PC-3 (cell line): ENCODE measurements around the gene SIN3B. TPM values are rescaled to one million over a fixed set of nuclear protein-coding genes. Genes with fewer than 3 reads are reported as not detected.

Experiments
- ATAC-seq: fragments of 200-7000 bp; cut with Tn5 transposase; 2 replicates; pipeline ENCODE4 v1.9.1; 2020; ENCODE audit warnings: mild to moderate bottlenecking, moderate library complexity
- BruUV-seq: library from RNA; stranded (reverse); fragments of 400-500 nt; replicated peaks from 2 replicates; lab custom pipeline; 2021; lab: Mats Ljungman, UMichigan
- CTCF ChIA-PET: fragments of 300-600 bp; sonication (Branson Sonifier 250); formaldehyde crosslinking; loops from one replicate; lab custom pipeline; 2022; ENCODE audit warnings: antibody characterized with exemption; lab: Charles Lee
- POLR2A ChIA-PET: fragments of 300-600 bp; sonication (Branson Sonifier 250); formaldehyde crosslinking; loops from one replicate; lab custom pipeline; 2022; ENCODE audit warnings: antibody characterized with exemption; ENCODE audit not compliant: unreplicated experiment; lab: Charles Lee
- DNase-seq: peaks from one replicate; pipeline ENCODE4 v3.0.0-alpha.2; 2015
- H2AFZ ChIP-seq: fragments of 300-600 bp; sonication (generic); 2 replicates; pipeline ENCODE4 v1.6.0; 2016; ENCODE audit warnings: antibody characterized with exemption, low read length
- H3F3A ChIP-seq: fragments of 300-600 bp; sonication (generic); one replicate; pipeline ENCODE4 v1.6.0; 2017; ENCODE audit warnings: antibody characterized with exemption, low read length, control low read depth, mild to moderate bottlenecking; ENCODE audit not compliant: unreplicated experiment
- H3K27ac ChIP-seq: fragments of 300-600 bp; sonication (generic); 2 replicates; pipeline ENCODE4 v1.5.1; 2016; ENCODE audit warnings: mild to moderate bottlenecking, low read length
- H3K27me3 ChIP-seq: fragments of 300-600 bp; sonication (generic); 2 replicates; pipeline ENCODE4 v1.6.1; 2016; ENCODE audit warnings: low read length, mixed read lengths
- H3K36me3 ChIP-seq: fragments of 300-600 bp; sonication (generic); 2 replicates; pipeline ENCODE4 v1.6.1; 2016; ENCODE audit warnings: low read depth, mixed run types, low read length, mixed read lengths
- H3K4me1 ChIP-seq: fragments of 300-600 bp; sonication (generic); 2 replicates; pipeline ENCODE4 v1.5.1; 2016; ENCODE audit warnings: low read length; ENCODE audit not compliant: insufficient read depth
- H3K4me2 ChIP-seq: fragments of 300-600 bp; sonication (generic); 2 replicates; pipeline ENCODE4 v1.6.0; 2016; ENCODE audit warnings: low read length
- H3K4me3 ChIP-seq: fragments of 300-600 bp; sonication (generic); 2 replicates; pipeline ENCODE4 v1.5.1; 2016; ENCODE audit warnings: mild to moderate bottlenecking, low read length, mixed read lengths
- H3K79me2 ChIP-seq: fragments of 300-600 bp; sonication (generic); 2 replicates; pipeline ENCODE4 v1.6.1; 2017; ENCODE audit warnings: low read length, mixed read lengths
- H3K9ac ChIP-seq: fragments of 300-600 bp; sonication (generic); 2 replicates; pipeline ENCODE4 v1.6.0; 2016; ENCODE audit warnings: mild to moderate bottlenecking, low read length
- H3K9me2 ChIP-seq: fragments of 300-600 bp; sonication (generic); replicated peaks from 2 replicates; pipeline ENCODE4 v1.6.1; 2016; ENCODE audit warnings: mixed run types, low read length, mixed read lengths
- H3K9me3 ChIP-seq: fragments of 300-600 bp; sonication (generic); 2 replicates; pipeline ENCODE4 v1.6.1; 2016; ENCODE audit warnings: low read length, mixed read lengths
- H4K20me1 ChIP-seq: fragments of 300-600 bp; sonication (generic); 2 replicates; pipeline ENCODE4 v1.6.1; 2016; ENCODE audit warnings: low read length, mixed read lengths
- CTCF ChIP-seq: fragments of 300-600 bp; sonication (generic); conservative IDR thresholded peaks from 2 replicates; pipeline ENCODE4 v1.5.1; 2017; ENCODE audit warnings: antibody characterized with exemption, low read depth, mild to moderate bottlenecking, low read length
- EZH2 ChIP-seq: fragments of 300-600 bp; sonication (generic); IDR thresholded peaks from one replicate; pipeline ENCODE4 v1.6.1; 2017; ENCODE audit warnings: antibody characterized with exemption, mild to moderate bottlenecking, low read length; ENCODE audit not compliant: unreplicated experiment
- EZH2phosphoT487 ChIP-seq: fragments of 300-600 bp; sonication (generic); IDR thresholded peaks from 2 replicates; pipeline ENCODE4 v1.6.1; 2018; ENCODE audit warnings: mild to moderate bottlenecking, antibody characterized with exemption, low read length, borderline replicate concordance
- intact Hi-C: fragments of 100-400 bp; cut with micrococcal nuclease; formaldehyde crosslinking; loops from 2 replicates; pipeline ENCODE4 v1.9.0; 2023
- total RNA-seq: library from RNA; depleted of rRNA; stranded (reverse); fragments of >200 nt; gene quantifications from 2 replicates; pipeline ENCODE4 v1.2.3, GENCODE V29; 2014

The SIN3B gene
- total RNA-seq, 1 experiment from 2014 or later: 46.4 TPM

DNA sequence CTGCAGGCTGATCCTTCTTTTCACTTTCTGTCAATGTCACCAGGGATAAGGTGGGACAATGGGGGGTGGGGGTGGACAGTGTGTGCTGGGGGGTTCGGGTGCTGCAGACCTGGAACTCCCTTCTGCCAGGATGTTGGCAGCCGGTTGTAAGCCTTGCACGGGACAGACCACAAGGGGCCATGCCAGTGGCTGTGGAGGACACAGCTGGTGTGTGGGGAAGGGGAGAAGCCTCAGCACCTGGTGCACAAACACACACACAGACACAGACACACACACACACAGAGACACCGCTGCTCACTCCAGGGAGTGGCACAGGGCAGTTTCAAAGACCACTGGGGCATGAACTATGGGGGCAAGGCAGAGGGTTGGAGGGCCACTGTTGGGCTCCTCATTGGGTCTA, 63.2 kb downstream of the SIN3B start:
- H3K27me3 ChIP-seq: no peaks in the 10 kb centered on the region
- no peak overlapping the region for H3K4me2 ChIP-seq
- ChIA-PET CTCF (no interaction called here), POLR2A (no interaction called here)
- no peak for DNase-seq
- H2AFZ ChIP-seq: no peak overlapping the region
- H3K4me3 ChIP-seq: no peak overlapping the region
- intact Hi-C loops: loop anchor here (10.0 kb wide), 2 partner anchors 58 to 162 kb away; no protein-coding TSS in a partner anchor
- H3F3A ChIP-seq: no peaks in the 10 kb centered on the region
- no peaks in the 10 kb centered on the region for H4K20me1 ChIP-seq
- no peaks in the 10 kb centered on the region for H3K9me2 ChIP-seq
- no peaks in the 10 kb centered on the region for H3K9me3 ChIP-seq
- no peaks in the 10 kb centered on the region for H3K36me3 ChIP-seq
- no peak overlapping the region for H3K27ac ChIP-seq
- no peak overlapping the region for H3K9ac ChIP-seq
- no TSS peak for BruUV-seq
- no peak for ATAC-seq
- TF ChIP-seq EZH2phosphoT487: no peak
- no peak for TF ChIP-seq CTCF
- TF ChIP-seq EZH2: no peak
- no peaks in the 10 kb centered on the region for H3K79me2 ChIP-seq
- peaks cover 6% of the 10 kb centered on the region; the same call in 1 of the 2 replicates for H3K4me1 ChIP-seq

DNA sequence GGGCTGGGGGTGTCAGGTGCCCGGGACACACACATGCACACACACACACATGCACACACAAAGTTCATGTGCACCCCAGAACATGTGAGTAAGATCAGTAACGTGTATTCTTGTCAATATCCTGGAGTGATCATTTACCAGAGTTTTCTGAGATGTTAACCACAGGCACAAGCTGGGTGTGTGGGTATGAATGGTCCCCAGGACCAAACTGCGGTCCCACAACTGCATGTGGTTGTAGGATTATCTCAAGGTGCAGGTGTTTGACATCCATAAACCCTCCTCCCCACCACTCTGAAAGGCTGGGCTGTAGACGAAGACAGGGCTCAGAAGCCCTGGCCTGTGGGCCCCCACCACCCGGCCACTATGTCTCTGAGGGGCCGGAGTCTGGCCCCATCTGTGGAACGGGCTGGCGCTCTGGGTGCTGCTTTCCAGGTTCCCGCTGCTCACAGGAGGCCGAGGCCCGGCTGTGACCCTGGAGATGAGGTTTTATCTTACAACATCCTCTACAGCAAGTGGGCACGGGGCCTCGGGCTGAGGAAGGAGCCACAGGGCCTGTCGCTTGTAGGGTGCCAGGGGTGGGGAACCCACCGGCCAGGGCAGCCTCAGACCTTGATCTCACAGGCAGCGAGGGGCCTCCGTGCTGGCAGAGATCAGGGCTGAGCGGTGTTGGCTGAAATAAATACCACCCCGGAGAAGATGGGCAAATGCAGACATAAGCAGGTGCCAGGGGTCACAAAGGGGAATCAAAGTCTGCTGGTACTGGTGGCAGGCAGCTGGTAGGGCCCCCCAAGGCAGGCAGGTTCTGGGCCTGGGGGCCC, 63.9 kb downstream of the SIN3B start:
- ATAC-seq (no peak), DNase-seq (no peak)
- intact Hi-C loops: loop anchor here (10.0 kb wide), 2 partner anchors 58 to 162 kb away; no protein-coding TSS in a partner anchor
- Histone ChIP-seq H3K4me2 (no peak overlapping the region), H3K79me2 (no peaks in the 10 kb centered on the region), H3K4me1 (peaks cover 6% of the 10 kb centered on the region; the same call in 1 of the 2 replicates), H3K9ac (no peak overlapping the region), H3K27me3 (no peaks in the 10 kb centered on the region), H3K27ac (no peak overlapping the region), H3K9me2 (no peaks in the 10 kb centered on the region), H4K20me1 (no peaks in the 10 kb centered on the region), H3F3A (no peaks in the 10 kb centered on the region), H3K4me3 (no peak overlapping the region), H2AFZ (no peak overlapping the region), H3K36me3 (no peaks in the 10 kb centered on the region), H3K9me3 (no peaks in the 10 kb centered on the region)
- ChIA-PET POLR2A (no interaction called here), CTCF (no interaction called here)
- TF ChIP-seq CTCF (no peak), EZH2phosphoT487 (no peak), EZH2 (no peak)
- BruUV-seq: no TSS peak

- no TSS peak for BruUV-seq
- no peaks in the 10 kb centered on the region for H3K27me3 ChIP-seq
- H3K79me2 ChIP-seq: no peaks in the 10 kb centered on the region
- H3K9me3 ChIP-seq: no peaks in the 10 kb centered on the region
- peaks cover 6% of the 10 kb centered on the region; the same call in 1 of the 2 replicates for H3K4me1 ChIP-seq
- no peak overlapping the region for H3K4me2 ChIP-seq
- no peaks in the 10 kb centered on the region for H3K36me3 ChIP-seq
- TF ChIP-seq EZH2phosphoT487 (no peak), EZH2 (no peak), CTCF (no peak)
- no peak for DNase-seq
- no peak overlapping the region for H3K4me3 ChIP-seq
- no peak overlapping the region for H2AFZ ChIP-seq
- H3K27ac ChIP-seq: no peak overlapping the region
- no peaks in the 10 kb centered on the region for H3K9me2 ChIP-seq
- H3K9ac ChIP-seq: no peak overlapping the region
- H4K20me1 ChIP-seq: no peaks in the 10 kb centered on the region
- intact Hi-C loops: loop anchor here (10.0 kb wide), 2 partner anchors 59 to 161 kb away; no protein-coding TSS in a partner anchor
- ATAC-seq: no peak
- POLR2A ChIA-PET: no interaction called here
- CTCF ChIA-PET: no interaction called here
- H3F3A ChIP-seq: no peaks in the 10 kb centered on the region
Measured at GRCh38 chr19:16893686-16893989, 64.4 kb downstream of the SIN3B start.
